Measurements from ENCODE around the gene USP3. TPM values are rescaled to one million over a fixed set of nuclear protein-coding genes. Genes with fewer than 3 reads are reported as not detected.

The USP3 gene
- total RNA-seq, 2 experiments from 2014 or later, result 34.6 to 53.0 TPM

DNA sequence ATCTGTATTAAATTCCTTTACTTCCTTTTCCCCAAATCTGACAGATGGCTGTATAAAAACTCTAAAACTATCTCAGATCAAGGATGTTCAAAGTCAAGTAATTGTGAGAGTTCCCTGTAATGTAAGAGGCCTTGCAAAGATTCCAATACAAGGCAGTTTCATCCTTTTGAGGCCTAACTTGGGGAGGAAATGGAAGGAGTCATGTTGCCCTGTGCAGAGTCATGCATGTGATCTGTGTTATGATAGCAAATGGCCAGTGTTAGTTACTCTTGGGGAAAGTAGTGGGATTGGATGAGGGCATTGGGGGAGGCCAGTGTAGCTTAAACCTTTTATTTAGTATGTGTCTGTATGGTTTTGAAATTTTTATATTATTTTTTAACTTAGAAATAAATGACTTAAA is 69.1 kb downstream of the USP3 start:
- ChIA-PET CTCF (ENCODE audit: unreplicated experiment) (no interaction called here), POLR2A (no interaction called here)
- no peak overlapping the region for H3K4me2 ChIP-seq (ENCODE audit: low read length)
- H3K4me3 ChIP-seq (ENCODE audit: low read depth, low read length, poor library complexity, severe bottlenecking), result no peak overlapping the region
- no peaks in the 10 kb centered on the region for H4K20me1 ChIP-seq (ENCODE audit: insufficient read depth, low read length)
- H3K4me1 ChIP-seq (ENCODE audit: insufficient read depth, low read length, poor library complexity, severe bottlenecking), result no peaks in the 10 kb centered on the region
- intact Hi-C loops (cut with micrococcal nuclease; ENCODE audit: unreplicated experiment), result no loop called here
- H3K9me3 ChIP-seq (ENCODE audit: low read length), result no peaks in the 10 kb centered on the region
- H3K79me2 ChIP-seq (ENCODE audit: insufficient read depth, low read depth, low read length), result no peaks in the 10 kb centered on the region
- no peak for TF ChIP-seq EZH2phosphoT487 (IDR thresholded peaks at IDR 0.05; ENCODE audit: borderline replicate concordance, low read depth, low read length)
- TF ChIP-seq, protein P1, sequence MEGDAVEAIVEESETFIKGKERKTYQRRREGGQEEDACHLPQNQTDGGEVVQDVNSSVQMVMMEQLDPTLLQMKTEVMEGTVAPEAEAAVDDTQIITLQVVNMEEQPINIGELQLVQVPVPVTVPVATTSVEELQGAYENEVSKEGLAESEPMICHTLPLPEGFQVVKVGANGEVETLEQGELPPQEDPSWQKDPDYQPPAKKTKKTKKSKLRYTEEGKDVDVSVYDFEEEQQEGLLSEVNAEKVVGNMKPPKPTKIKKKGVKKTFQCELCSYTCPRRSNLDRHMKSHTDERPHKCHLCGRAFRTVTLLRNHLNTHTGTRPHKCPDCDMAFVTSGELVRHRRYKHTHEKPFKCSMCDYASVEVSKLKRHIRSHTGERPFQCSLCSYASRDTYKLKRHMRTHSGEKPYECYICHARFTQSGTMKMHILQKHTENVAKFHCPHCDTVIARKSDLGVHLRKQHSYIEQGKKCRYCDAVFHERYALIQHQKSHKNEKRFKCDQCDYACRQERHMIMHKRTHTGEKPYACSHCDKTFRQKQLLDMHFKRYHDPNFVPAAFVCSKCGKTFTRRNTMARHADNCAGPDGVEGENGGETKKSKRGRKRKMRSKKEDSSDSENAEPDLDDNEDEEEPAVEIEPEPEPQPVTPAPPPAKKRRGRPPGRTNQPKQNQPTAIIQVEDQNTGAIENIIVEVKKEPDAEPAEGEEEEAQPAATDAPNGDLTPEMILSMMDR (conservative IDR thresholded peaks at IDR 0.05; ENCODE audit: low read length), result no peak
- no peaks in the 10 kb centered on the region for H3K9me2 ChIP-seq (ENCODE audit: insufficient read depth, low read length)
- BruUV-seq (replicated peaks), result no TSS peak
- no peak overlapping the region for H2AFZ ChIP-seq (ENCODE audit: low read length)
- no peak for DNase-seq (ENCODE audit: low spot score)
- H3K27ac ChIP-seq (ENCODE audit: low read depth, low read length, poor library complexity, severe bottlenecking), result no peak overlapping the region
- peaks cover 56% of the 10 kb centered on the region for H3K36me3 ChIP-seq (ENCODE audit: insufficient read depth, low read length)

DNA sequence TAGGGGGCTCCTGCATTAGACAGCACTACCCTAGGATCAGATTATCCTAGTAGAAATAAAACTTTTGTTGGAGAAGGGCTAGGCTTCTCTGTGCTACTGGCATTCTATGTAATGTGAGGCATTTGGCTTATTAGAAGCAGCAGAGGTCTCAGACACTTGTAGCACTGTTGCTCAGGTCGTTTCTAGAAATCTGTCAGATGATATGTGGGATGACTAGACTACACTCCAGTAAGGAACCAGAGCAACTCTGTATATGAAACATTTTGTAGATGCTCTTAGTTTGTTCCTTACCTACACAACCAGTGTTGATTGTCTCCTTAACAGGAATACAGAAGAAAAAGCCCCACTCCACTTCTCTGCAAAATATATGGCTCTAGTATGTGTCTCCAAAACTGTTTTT is 70.9 kb downstream of the USP3 start:
- H2AFZ ChIP-seq (ENCODE audit: low read length), result no peak overlapping the region
- no peaks in the 10 kb centered on the region for H4K20me1 ChIP-seq (ENCODE audit: insufficient read depth, low read length)
- TF ChIP-seq, protein P1 (conservative IDR thresholded peaks at IDR 0.05; ENCODE audit: low read length), result no peak
- no peak for TF ChIP-seq EZH2phosphoT487 (IDR thresholded peaks at IDR 0.05; ENCODE audit: borderline replicate concordance, low read depth, low read length)
- H3K4me3 ChIP-seq (ENCODE audit: low read depth, low read length, poor library complexity, severe bottlenecking), result no peak overlapping the region
- H3K36me3 ChIP-seq (ENCODE audit: insufficient read depth, low read length), result peaks cover 56% of the 10 kb centered on the region
- no peak overlapping the region for H3K4me2 ChIP-seq (ENCODE audit: low read length)
- BruUV-seq (replicated peaks), result no TSS peak
- intact Hi-C loops (cut with micrococcal nuclease; ENCODE audit: unreplicated experiment), result no loop called here
- no peaks in the 10 kb centered on the region for H3K9me3 ChIP-seq (ENCODE audit: low read length)
- no peaks in the 10 kb centered on the region for H3K4me1 ChIP-seq (ENCODE audit: insufficient read depth, low read length, poor library complexity, severe bottlenecking)
- H3K27ac ChIP-seq (ENCODE audit: low read depth, low read length, poor library complexity, severe bottlenecking), result no peak overlapping the region
- ChIA-PET CTCF (ENCODE audit: unreplicated experiment) (no interaction called here), POLR2A (interaction anchor here (0.6 to 1.3 kb wide), 4 partner anchors 12 to 422 kb away, joined by 3 read pairs; no protein-coding TSS in a partner anchor)
- no peaks in the 10 kb centered on the region for H3K9me2 ChIP-seq (ENCODE audit: insufficient read depth, low read length)
- DNase-seq (ENCODE audit: low spot score), result no peak
- H3K79me2 ChIP-seq (ENCODE audit: insufficient read depth, low read depth, low read length), result no peaks in the 10 kb centered on the region

DNA sequence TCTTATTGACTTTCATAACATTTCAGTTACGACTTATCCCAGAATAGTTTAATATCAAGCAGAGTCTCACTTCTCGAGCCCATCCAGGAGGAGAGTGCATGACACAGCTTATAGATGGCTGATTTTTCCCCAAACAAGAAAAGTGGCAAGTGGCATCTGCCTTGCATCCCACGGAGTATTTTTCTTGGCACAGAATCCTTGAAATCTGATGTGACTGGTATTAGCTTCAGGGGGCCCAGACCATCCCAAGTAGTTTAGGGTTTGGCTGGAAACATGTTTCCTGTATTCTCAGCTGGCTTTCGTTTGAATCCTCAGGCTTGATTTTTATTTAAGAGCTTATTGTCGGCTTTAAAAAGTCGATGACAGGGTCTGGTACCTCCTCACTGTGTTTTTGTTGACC is 72.0 kb downstream of the USP3 start:
- H3K9me2 ChIP-seq (ENCODE audit: insufficient read depth, low read length), result no peaks in the 10 kb centered on the region
- ChIA-PET POLR2A (interaction anchor here (0.7 kb wide), 1 partner anchor 240 kb away, joined by 3 read pairs; no protein-coding TSS in a partner anchor), CTCF (ENCODE audit: unreplicated experiment) (no interaction called here)
- H3K4me2 ChIP-seq (ENCODE audit: low read length), result no peak overlapping the region
- DNase-seq (ENCODE audit: low spot score), result no peak
- intact Hi-C loops (cut with micrococcal nuclease; ENCODE audit: unreplicated experiment), result no loop called here
- BruUV-seq (replicated peaks), result no TSS peak
- TF ChIP-seq EZH2phosphoT487 (IDR thresholded peaks at IDR 0.05; ENCODE audit: borderline replicate concordance, low read depth, low read length), result no peak
- TF ChIP-seq, protein P1 (conservative IDR thresholded peaks at IDR 0.05; ENCODE audit: low read length), result no peak
- H2AFZ ChIP-seq (ENCODE audit: low read length), result no peak overlapping the region
- no peak overlapping the region for H3K27ac ChIP-seq (ENCODE audit: low read depth, low read length, poor library complexity, severe bottlenecking)
- H4K20me1 ChIP-seq (ENCODE audit: insufficient read depth, low read length), result no peaks in the 10 kb centered on the region
- no peaks in the 10 kb centered on the region for H3K4me1 ChIP-seq (ENCODE audit: insufficient read depth, low read length, poor library complexity, severe bottlenecking)
- no peak overlapping the region for H3K4me3 ChIP-seq (ENCODE audit: low read depth, low read length, poor library complexity, severe bottlenecking)
- no peaks in the 10 kb centered on the region for H3K79me2 ChIP-seq (ENCODE audit: insufficient read depth, low read depth, low read length)
- no peaks in the 10 kb centered on the region for H3K9me3 ChIP-seq (ENCODE audit: low read length)
- peaks cover 44% of the 10 kb centered on the region for H3K36me3 ChIP-seq (ENCODE audit: insufficient read depth, low read length)
